HepG2 (cell line): ENCODE data around the gene VEZT.

Experiments
- CHCHD3 ChIP-seq: sonication (generic); formaldehyde crosslinking; IDR thresholded peaks from 2 replicates; pipeline ENCODE4 v1.8.0; 2022; ENCODE audit warnings: mild to moderate bottlenecking, missing genetic modification reagents, moderate library complexity
- CHD2 ChIP-seq: IDR thresholded peaks from 2 replicates; pipeline ENCODE4 v1.6.1; 2011; ENCODE audit warnings: low read depth, low read length, improper control_type of control experiment
- HNRNPH1 ChIP-seq: fragments of 200-400 bp; formaldehyde crosslinking; optimal IDR thresholded peaks from 2 replicates; pipeline ENCODE3; 2017; ENCODE audit warnings: mild to moderate bottlenecking, low read depth, low read length
- JUND ChIP-seq: sonication (generic); formaldehyde crosslinking; IDR thresholded peaks from 2 replicates; pipeline ENCODE4 v1.8.0; 2022; ENCODE audit warnings: mild to moderate bottlenecking, missing genetic modification reagents
- MATR3 ChIP-seq: sonication (generic); formaldehyde crosslinking; IDR thresholded peaks from 2 replicates; pipeline ENCODE4 v1.4.0; 2020; ENCODE audit warnings: missing genetic modification reagents
- MTF1 ChIP-seq: sonication (generic); formaldehyde crosslinking; IDR thresholded peaks from 2 replicates; pipeline ENCODE4 v1.5.0; 2020; ENCODE audit warnings: missing genetic modification reagents
- TAF1 ChIP-seq: sonication (generic); formaldehyde crosslinking; IDR thresholded peaks from 2 replicates; pipeline ENCODE4 v1.4.0; 2020; ENCODE audit warnings: missing genetic modification reagents
- TP53 ChIP-seq: sonication (generic); formaldehyde crosslinking; conservative IDR thresholded peaks from 2 replicates; pipeline ENCODE4 v1.4.0; 2020; ENCODE audit warnings: missing genetic modification reagents
- ZNF414 ChIP-seq: sonication (generic); formaldehyde crosslinking; IDR thresholded peaks from 2 replicates; pipeline ENCODE4 v1.5.0; 2020; ENCODE audit warnings: missing genetic modification reagents
- ZNF644 ChIP-seq: IDR thresholded peaks from 2 replicates; pipeline ENCODE4 v1.6.1; 2016; ENCODE audit warnings: low read depth

DNA sequence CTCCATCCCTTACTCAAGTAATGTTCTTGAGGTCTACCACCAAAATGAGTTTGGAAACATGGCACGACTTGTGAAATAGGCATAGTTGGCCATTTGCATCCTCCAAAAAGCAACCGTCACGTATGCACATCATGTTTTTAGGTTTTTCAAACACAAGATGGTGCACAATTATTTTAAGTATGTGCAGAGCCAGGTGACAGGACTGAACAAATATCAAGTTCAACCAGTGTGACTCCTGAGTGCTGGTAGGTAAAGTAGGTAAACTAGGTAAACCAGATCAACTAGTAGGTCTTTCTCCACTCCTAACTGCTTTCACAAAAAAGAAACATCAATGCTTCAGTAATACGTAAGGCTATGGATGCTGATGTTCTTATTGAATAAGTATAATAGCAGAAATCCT is 39.5 kb upstream of the VEZT start:
- TF ChIP-seq MTF1 (CRISPR knock-in tag) (no peak), TP53 (CRISPR knock-in tag) (no peak), JUND (no peak), ZNF414 (CRISPR knock-in tag) (no peak), HNRNPH1 (no peak), MATR3 (no peak), TAF1 (CRISPR knock-in tag) (no peak), ZNF644 (CRISPR knock-in tag) (no peak), CHD2 (no peak), CHCHD3 (no peak)
